Ovary (tissue), 3 donors: ENCODE measurements around the gene DNAJB11.

ENCODE experiments used
- EP300 ChIP-seq: sonication (generic); formaldehyde crosslinking; IDR thresholded peaks from one replicate; pipeline ENCODE4 v1.6.1; 2017; ENCODE audit warnings: antibody characterized with exemption
- POLR2A ChIP-seq: fragments of 450-650 bp; IDR thresholded peaks from one replicate; pipeline ENCODE4 v1.6.1; 2017; ENCODE audit warnings: antibody characterized with exemption, mild to moderate bottlenecking, moderate library complexity
- TF ChIP-seq, protein P1 (sequence below), 3 donors: fragments of 450-650 bp in 2 of 3; fragments of 200-600 bp in 1 of 3; IDR thresholded peaks; one replicate each; pipeline versions ENCODE4 v1.5.1 to v1.8.0; 2016 to 2022; ENCODE audit warnings: antibody characterized with exemption in 3 of 3, mild to moderate bottlenecking in 1 of 3
- donor health status: DM: no; HTN: no; CAD: no.

DNA sequence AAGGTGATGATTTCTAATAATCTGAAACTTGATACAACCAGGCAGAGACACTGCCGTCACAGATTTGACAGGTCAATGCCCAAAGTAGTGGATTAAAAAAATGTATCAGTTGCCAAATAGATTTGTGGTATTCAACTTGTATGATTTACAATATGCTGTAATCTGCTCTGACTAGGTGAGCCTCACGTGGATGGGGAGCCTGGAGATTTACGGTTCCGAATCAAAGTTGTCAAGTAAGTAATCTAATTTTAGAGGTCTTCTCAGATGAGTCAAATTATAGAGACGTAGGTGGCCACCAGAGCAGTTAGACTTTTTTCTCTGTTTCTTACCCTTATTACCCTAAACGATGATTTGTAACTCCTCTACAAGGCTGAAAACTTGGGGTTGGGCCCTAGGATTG lies 12.0 kb downstream of the DNAJB11 start:
- TF ChIP-seq, protein P1, sequence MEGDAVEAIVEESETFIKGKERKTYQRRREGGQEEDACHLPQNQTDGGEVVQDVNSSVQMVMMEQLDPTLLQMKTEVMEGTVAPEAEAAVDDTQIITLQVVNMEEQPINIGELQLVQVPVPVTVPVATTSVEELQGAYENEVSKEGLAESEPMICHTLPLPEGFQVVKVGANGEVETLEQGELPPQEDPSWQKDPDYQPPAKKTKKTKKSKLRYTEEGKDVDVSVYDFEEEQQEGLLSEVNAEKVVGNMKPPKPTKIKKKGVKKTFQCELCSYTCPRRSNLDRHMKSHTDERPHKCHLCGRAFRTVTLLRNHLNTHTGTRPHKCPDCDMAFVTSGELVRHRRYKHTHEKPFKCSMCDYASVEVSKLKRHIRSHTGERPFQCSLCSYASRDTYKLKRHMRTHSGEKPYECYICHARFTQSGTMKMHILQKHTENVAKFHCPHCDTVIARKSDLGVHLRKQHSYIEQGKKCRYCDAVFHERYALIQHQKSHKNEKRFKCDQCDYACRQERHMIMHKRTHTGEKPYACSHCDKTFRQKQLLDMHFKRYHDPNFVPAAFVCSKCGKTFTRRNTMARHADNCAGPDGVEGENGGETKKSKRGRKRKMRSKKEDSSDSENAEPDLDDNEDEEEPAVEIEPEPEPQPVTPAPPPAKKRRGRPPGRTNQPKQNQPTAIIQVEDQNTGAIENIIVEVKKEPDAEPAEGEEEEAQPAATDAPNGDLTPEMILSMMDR (IDR thresholded peaks at IDR 0.05): no peak
- no peak for TF ChIP-seq POLR2A
- no peak for TF ChIP-seq EP300
